Stimulated activated CD4-positive, alpha-beta T cell treated with anti-CD3 and anti-CD28 coated beads, Interleukin-2, amount 100 ng/mL, for 4 hours (primary cell): ENCODE measurements around the gene QRICH2.
"Not testable (repeated sequence)": the region's sequence is repeated elsewhere in the genome, so short reads cannot be mapped to it uniquely, and the experiment has no call there.

Experiments
- DNase-seq: peaks from one replicate; pipeline ENCODE4 v3.0.0-alpha.2; 2020; ENCODE audit warnings: low read depth

QRICH2 gene

GRCh38 chr17:76265624-76266243, 42.3 kb downstream of the QRICH2 start:
- DNase-seq = no peak

- peak; percentile 98 for DNase-seq
Observed at GRCh38 chr17:76264755-76265623, 43.1 kb downstream of the QRICH2 start, which contains the start of gene UBALD2. Gene UBALD2 (plus strand): TSS chr17:76265348. CDS start chr17:76265506, 158 bp downstream.

- DNase-seq = no peak
Observed at GRCh38 chr17:76264425-76264754, 43.7 kb downstream of the QRICH2 start.

- DNase-seq = no peak
Observed at GRCh38 chr17:76263896-76264295, 44.2 kb downstream of the QRICH2 start.

GRCh38 chr17:76262732-76263344, 45.2 kb downstream of the QRICH2 start:
- no peak for DNase-seq

GRCh38 chr17:76261421-76262215, 46.5 kb downstream of the QRICH2 start:
- no peak for DNase-seq

- DNase-seq = no peak
Observed at GRCh38 chr17:76260669-76261068, 47.4 kb downstream of the QRICH2 start.

GRCh38 chr17:76260220-76260619, 47.9 kb downstream of the QRICH2 start:
- no peak for DNase-seq

- not testable (repeated sequence) for DNase-seq
Observed at GRCh38 chr17:76256430-76257050, 51.5 kb downstream of the QRICH2 start.

GRCh38 chr17:76255801-76256429, 52.2 kb downstream of the QRICH2 start:
- DNase-seq = no peak

- DNase-seq = no peak
Observed at GRCh38 chr17:76254275-76254674, 53.8 kb downstream of the QRICH2 start.

- DNase-seq = no peak
Observed at GRCh38 chr17:76253841-76254240, 54.2 kb downstream of the QRICH2 start.

GRCh38 chr17:76252967-76253766, 54.9 kb downstream of the QRICH2 start:
- DNase-seq = not testable (repeated sequence)

GRCh38 chr17:76252040-76252954, 55.8 kb downstream of the QRICH2 start:
- no peak for DNase-seq

- no peak for DNase-seq
Observed at GRCh38 chr17:76251478-76252039, 56.5 kb downstream of the QRICH2 start.

- no peak for DNase-seq
Observed at GRCh38 chr17:76250141-76250540, 57.9 kb downstream of the QRICH2 start.

- DNase-seq = no peak
Observed at GRCh38 chr17:76248013-76248782, 59.9 kb downstream of the QRICH2 start.

GRCh38 chr17:76247304-76247703, 60.8 kb downstream of the QRICH2 start:
- no peak for DNase-seq
